Mesenchymal stem cell (in vitro differentiated cells and primary cell): ENCODE results near the gene ANKMY1.
A peak's percentile ranks its signal among the peaks of the same experiment; 100 is the strongest.

Experiments used
- DNase-seq: peaks from one replicate; pipeline ENCODE4 v3.0.0-alpha.2; 2013
- H2AFZ ChIP-seq: one replicate; pipeline ENCODE4 v1.6.1; 2013; ENCODE audit warnings: low read depth, mild to moderate bottlenecking, control low read depth, inconsistent platforms, low read length, moderate library complexity
- H2AK5ac ChIP-seq: 2 replicates; pipeline ENCODE4 v1.6.1; 2013; ENCODE audit warnings: low read length, moderate library complexity, mild to moderate bottlenecking, inconsistent platforms; ENCODE audit not compliant: severe bottlenecking
- H2BK120ac ChIP-seq: one replicate; pipeline ENCODE4 v1.6.1; 2013; ENCODE audit warnings: low read depth, mild to moderate bottlenecking, inconsistent platforms, low read length, moderate library complexity
- H2BK12ac ChIP-seq, 2 experiments: one replicate each; pipeline ENCODE4 v1.6.1; 2013; ENCODE audit warnings: inconsistent platforms in 2 of 2, low read length in 2 of 2, mild to moderate bottlenecking in 2 of 2, moderate library complexity in 2 of 2, control low read depth in 1 of 2
- H2BK15ac ChIP-seq: one replicate; pipeline ENCODE4 v1.6.1; 2013; ENCODE audit warnings: mild to moderate bottlenecking, low read depth, inconsistent platforms; ENCODE audit not compliant: poor library complexity, severe bottlenecking
- H2BK5ac ChIP-seq: 2 replicates; pipeline ENCODE4 v1.6.1; 2013; ENCODE audit warnings: low read depth, mild to moderate bottlenecking, low read length, control low read depth, inconsistent platforms; ENCODE audit not compliant: poor library complexity, severe bottlenecking
- H3K14ac ChIP-seq, 2 experiments: one replicate each; pipeline ENCODE4 v1.6.1; 2013; ENCODE audit warnings: inconsistent platforms in 2 of 2, low read length in 2 of 2, control low read depth in 1 of 2, mild to moderate bottlenecking in 1 of 2, moderate library complexity in 1 of 2
- H3K18ac ChIP-seq, 2 experiments: one replicate each; pipeline ENCODE4 v1.6.1; 2013; ENCODE audit warnings: inconsistent platforms in 2 of 2, low read length in 2 of 2, control low read depth in 1 of 2, low read depth in 1 of 2, mild to moderate bottlenecking in 1 of 2
- H3K23ac ChIP-seq, 2 experiments: one replicate each; pipeline ENCODE4 v1.6.1; 2013; ENCODE audit warnings: inconsistent platforms in 2 of 2, low read length in 2 of 2, mild to moderate bottlenecking in 2 of 2, moderate library complexity in 2 of 2, control low read depth in 1 of 2
- H3K27ac ChIP-seq: 2 replicates; pipeline ENCODE4 v1.5.1; 2013; ENCODE audit warnings: mild to moderate bottlenecking, moderate library complexity, low read length, control low read depth, inconsistent platforms; ENCODE audit not compliant: poor library complexity, severe bottlenecking
- H3K27me3 ChIP-seq, 2 experiments: 2 replicates each; pipeline versions ENCODE4 v1.6.1 to v1.7.0; 2013; ENCODE audit warnings: low read length in 2 of 2, mild to moderate bottlenecking in 2 of 2, moderate library complexity in 2 of 2, control low read depth in 1 of 2, inconsistent platforms in 1 of 2; ENCODE audit not compliant: control insufficient read depth in 1 of 2, insufficient read depth in 1 of 2
- H3K36me3 ChIP-seq, 2 experiments: 2 replicates each; pipeline versions ENCODE4 v1.6.1 to v1.7.0; 2013; ENCODE audit warnings: low read length in 2 of 2, control low read depth in 1 of 2, inconsistent platforms in 1 of 2, low read depth in 1 of 2, mild to moderate bottlenecking in 1 of 2; ENCODE audit not compliant: insufficient read depth in 2 of 2, control insufficient read depth in 1 of 2
- H3K4ac ChIP-seq, 2 experiments: one replicate each; pipeline ENCODE4 v1.6.1; 2013; ENCODE audit warnings: inconsistent platforms in 2 of 2, low read length in 2 of 2, mild to moderate bottlenecking in 2 of 2, moderate library complexity in 2 of 2, control low read depth in 1 of 2, low read depth in 1 of 2
- H3K4me1 ChIP-seq: 2 replicates; pipeline ENCODE4 v1.6.1; 2013; ENCODE audit warnings: low read depth, low read length, control low read depth; ENCODE audit not compliant: control insufficient read depth, insufficient read depth
- H3K4me2 ChIP-seq: 2 replicates; pipeline ENCODE4 v1.6.1; 2013; ENCODE audit warnings: low read length, mild to moderate bottlenecking, inconsistent platforms; ENCODE audit not compliant: poor library complexity, severe bottlenecking
- H3K4me3 ChIP-seq, 2 experiments: 2 replicates each; pipeline versions ENCODE4 v1.5.1 to v1.7.0; 2013; ENCODE audit warnings: low read length in 2 of 2, mild to moderate bottlenecking in 2 of 2, control low read depth in 1 of 2, low read depth in 1 of 2; ENCODE audit not compliant: insufficient read depth in 1 of 2
- H3K79me1 ChIP-seq: replicated peaks from 2 replicates; pipeline ENCODE4 v1.6.1; 2013; ENCODE audit warnings: mild to moderate bottlenecking, control low read depth, low read length, inconsistent platforms; ENCODE audit not compliant: poor library complexity, severe bottlenecking
- H3K9ac ChIP-seq: 2 replicates; pipeline ENCODE4 v1.7.0; 2013; ENCODE audit warnings: mild to moderate bottlenecking, low read length, moderate library complexity
- H3K9me3 ChIP-seq: 2 replicates; pipeline ENCODE4 v1.7.0; 2013; ENCODE audit warnings: mild to moderate bottlenecking, low read length; ENCODE audit not compliant: control insufficient read depth
- H4K8ac ChIP-seq: one replicate; pipeline ENCODE4 v1.6.1; 2013; ENCODE audit warnings: inconsistent platforms, mild to moderate bottlenecking, low read length, moderate library complexity
- H4K91ac ChIP-seq: one replicate; pipeline ENCODE4 v1.6.1; 2013; ENCODE audit warnings: mild to moderate bottlenecking, low read length, inconsistent platforms
- WGBS: methylation state at CpG from one replicate; pipeline ENCODE4 v1.1.7; 2013; ENCODE audit warnings: mixed read lengths; 5-methylcytosine and 5-hydroxymethylcytosine counted together

ANKMY1 gene

DNA sequence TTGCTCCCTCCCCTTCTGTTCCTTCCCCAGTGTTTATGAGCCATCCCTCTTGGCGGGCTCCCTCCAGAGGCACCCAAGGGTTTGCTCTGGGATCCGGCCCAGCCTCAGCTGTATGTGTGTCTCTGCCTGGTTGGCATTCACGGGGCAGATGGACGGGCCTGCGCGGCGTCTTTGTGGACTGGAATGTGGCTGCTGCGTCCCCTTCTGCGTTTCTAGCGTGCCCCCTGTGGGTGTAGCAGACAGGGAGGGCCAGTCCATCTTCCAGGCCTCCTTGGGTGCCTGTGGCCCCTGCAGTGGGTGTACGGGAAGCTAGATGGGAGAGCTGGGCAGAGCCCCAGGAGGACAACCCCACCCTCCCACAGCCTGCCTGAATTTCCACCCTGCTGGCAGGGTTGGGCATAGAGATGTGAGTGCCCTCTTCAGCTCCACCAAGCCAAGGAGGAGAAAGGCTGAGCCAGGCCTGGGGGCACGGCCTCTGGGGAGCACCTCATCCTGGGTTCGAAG, 106.6 kb downstream of the ANKMY1 start:
- H3K4me3 ChIP-seq, result no peak overlapping the region
- peaks cover 47% of the 10 kb centered on the region for H3K4me1 ChIP-seq
- H3K36me3 ChIP-seq, result peaks cover 0 to 5% of the 10 kb centered on the region in 2 experiments
- no peak overlapping the region for H3K23ac ChIP-seq
- no peak overlapping the region for H3K4ac ChIP-seq
- H2BK5ac ChIP-seq, result no peak overlapping the region
- H2AK5ac ChIP-seq, result no peak overlapping the region
- peaks cover 35% of the 10 kb centered on the region for H3K79me1 ChIP-seq
- no peaks in the 10 kb centered on the region for H3K9me3 ChIP-seq
- no peak overlapping the region for H3K18ac ChIP-seq
- 90% methylated on average over 12 of the region's 13 CpGs for WGBS
- H4K8ac ChIP-seq, result peak overlapping the region; percentile 20
- H3K14ac ChIP-seq, result no peak overlapping the region
- no peak overlapping the region for H3K27ac ChIP-seq
- H2AFZ ChIP-seq, result no peak overlapping the region
- DNase-seq, result no peak
- H3K9ac ChIP-seq, result no peak overlapping the region
- H2BK120ac ChIP-seq, result no peak overlapping the region
- H3K4me2 ChIP-seq, result no peak overlapping the region
- no peak overlapping the region for H2BK15ac ChIP-seq
- peak overlapping the region in 1 of 2 experiments; percentile 0 for H2BK12ac ChIP-seq
- H4K91ac ChIP-seq, result no peak overlapping the region
- H3K27me3 ChIP-seq, result peaks cover 10 to 18% of the 10 kb centered on the region in 2 experiments

DNA sequence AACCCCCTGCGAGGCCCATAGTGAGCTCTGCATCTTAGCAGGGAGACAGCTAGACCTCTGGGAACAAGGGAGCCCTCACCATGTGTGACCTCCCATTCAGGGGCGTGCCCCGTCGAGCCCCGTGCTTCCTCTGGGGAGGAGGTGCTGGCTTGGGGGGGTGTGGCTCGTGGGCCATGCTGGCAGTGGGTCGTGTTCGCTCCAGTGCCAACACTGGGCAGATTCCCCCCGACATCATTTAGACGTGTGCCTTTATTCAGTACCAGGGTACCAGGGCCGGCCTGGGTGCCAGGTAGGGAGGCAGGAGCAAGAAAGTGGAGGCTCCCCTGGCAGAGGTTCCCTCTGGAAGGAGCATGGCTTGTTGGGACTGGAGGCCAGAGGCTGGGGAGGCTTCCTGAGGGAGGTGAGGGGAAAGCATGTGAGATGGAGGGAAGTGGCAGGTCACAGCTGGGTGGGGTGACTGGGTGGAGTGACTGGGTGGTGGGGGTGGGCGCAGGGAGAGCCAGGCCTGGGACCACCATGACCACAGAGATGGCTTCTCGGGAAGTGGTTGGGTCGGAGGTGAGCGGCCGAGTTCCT, 107.2 kb downstream of the ANKMY1 start:
- Histone ChIP-seq H2BK12ac (peak overlapping the region in 1 of 2 experiments; percentile 15), H2BK120ac (no peak overlapping the region), H2AFZ (no peak overlapping the region), H3K14ac (peak overlapping the region in 1 of 2 experiments; percentile 45), H3K9me3 (no peaks in the 10 kb centered on the region), H2BK5ac (no peak overlapping the region), H3K79me1 (peaks cover 34% of the 10 kb centered on the region), H3K23ac (no peak overlapping the region), H3K18ac (no peak overlapping the region), H3K36me3 (peaks cover 0 to 7% of the 10 kb centered on the region in 2 experiments), H3K27me3 (peaks cover 10 to 17% of the 10 kb centered on the region in 2 experiments), H3K27ac (no peak overlapping the region), H3K4me2 (no peak overlapping the region), H4K8ac (no peak overlapping the region), H3K4me3 (no peak overlapping the region), H3K9ac (no peak overlapping the region), H2BK15ac (no peak overlapping the region), H4K91ac (no peak overlapping the region), H3K4me1 (peaks cover 42% of the 10 kb centered on the region), H3K4ac (no peak overlapping the region), H2AK5ac (no peak overlapping the region)
- 72% methylated on average over 15 of the region's 16 CpGs for WGBS
- DNase-seq, result no peak

DNA sequence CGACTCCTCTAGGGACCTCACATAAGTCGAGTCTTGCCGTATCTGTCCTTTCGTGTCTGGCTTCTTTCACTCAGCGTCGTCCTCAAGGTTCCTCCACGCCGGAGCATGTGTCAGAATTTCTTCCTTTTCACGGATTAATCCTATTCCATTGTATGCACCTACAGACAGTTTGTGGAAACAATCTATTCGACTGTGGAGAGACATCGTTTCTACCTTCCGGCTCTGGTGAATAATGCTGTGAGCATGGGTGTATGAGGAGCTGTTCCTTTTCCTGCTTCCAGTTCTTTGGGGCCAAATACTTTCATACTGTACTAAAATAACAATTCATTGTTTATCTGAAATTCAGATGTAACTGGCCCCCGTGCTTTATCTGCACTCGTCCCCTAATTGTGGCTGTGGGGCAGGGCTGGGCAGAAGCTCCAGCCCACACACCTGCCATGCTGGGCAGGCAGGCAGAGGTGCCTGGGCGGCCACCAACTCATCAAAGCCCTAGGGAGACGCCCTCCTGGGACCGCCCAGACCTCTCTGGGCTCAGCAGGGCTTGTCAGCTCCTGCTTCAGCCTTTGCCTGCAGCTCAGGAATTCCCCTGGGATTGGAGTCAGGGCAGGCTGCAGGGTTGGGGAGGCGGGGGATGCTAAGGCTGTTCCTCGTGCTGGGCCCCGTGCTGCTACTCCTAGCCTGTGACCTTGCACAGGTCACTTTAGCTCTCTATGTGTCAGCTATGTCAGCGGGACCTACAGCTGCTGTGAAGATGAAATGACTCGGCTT, 107.8 kb downstream of the ANKMY1 start:
- Histone ChIP-seq H2BK15ac (no peak overlapping the region), H2AK5ac (no peak overlapping the region), H3K36me3 (peaks cover 0 to 8% of the 10 kb centered on the region in 2 experiments), H3K14ac (no peak overlapping the region), H4K91ac (no peak overlapping the region), H3K9ac (no peak overlapping the region), H2BK5ac (no peak overlapping the region), H3K27ac (no peak overlapping the region), H3K4ac (no peak overlapping the region), H3K9me3 (no peaks in the 10 kb centered on the region), H2BK120ac (no peak overlapping the region), H3K79me1 (peaks cover 33% of the 10 kb centered on the region), H3K18ac (no peak overlapping the region), H3K4me2 (no peak overlapping the region), H2BK12ac (no peak overlapping the region), H3K27me3 (peaks cover 10 to 11% of the 10 kb centered on the region in 2 experiments), H2AFZ (no peak overlapping the region), H4K8ac (no peak overlapping the region), H3K4me1 (peaks cover 36% of the 10 kb centered on the region), H3K4me3 (no peak overlapping the region), H3K23ac (peak overlapping the region in 1 of 2 experiments; percentile 30)
- WGBS, result 55% methylated on average over 19 of the region's 22 CpGs
- peak; percentile 39 for DNase-seq
